H7 (cell line): ENCODE measurements around the gene WTIP. TPM values are rescaled to one million over a fixed set of nuclear protein-coding genes. Genes with fewer than 3 reads are reported as not detected.
A peak's percentile ranks its signal among the peaks of the same experiment; 100 is the strongest.

Experiments used
- DNase-seq: peaks from one replicate; pipeline ENCODE4 v3.0.0; 2012
- H3K27me3 ChIP-seq: 2 replicates; pipeline ENCODE4 v1.6.0; 2011; ENCODE audit warnings: mild to moderate bottlenecking, low read length; ENCODE audit not compliant: control insufficient read depth, insufficient read depth
- H3K36me3 ChIP-seq: replicated peaks from 2 replicates; pipeline ENCODE4 v1.5.1; 2011; ENCODE audit warnings: low read length; ENCODE audit not compliant: control insufficient read depth, insufficient read depth
- H3K4me3 ChIP-seq: 2 replicates; pipeline ENCODE4 v1.5.1; 2011; ENCODE audit warnings: low read depth, mild to moderate bottlenecking, control low read depth, low read length, moderate library complexity; ENCODE audit not compliant: insufficient read depth
- total RNA-seq: library from RNA; depleted of rRNA; stranded (reverse); fragments of >200 nt; shearing (Covaris generic); gene quantifications from 2 replicates; pipeline ENCODE4 v1.2.3, GENCODE V29; 2014

Gene WTIP
- total RNA-seq, 1 experiment from 2014 or later: 12.5 TPM

GRCh38 chr19:34489175-34489574, 7.6 kb downstream of the WTIP start:
- DNase-seq: no peak
- Histone ChIP-seq H3K27me3 (no peaks in the 10 kb centered on the region), H3K36me3 (peaks cover 2% of the 10 kb centered on the region), H3K4me3 (no peak overlapping the region)

DNA sequence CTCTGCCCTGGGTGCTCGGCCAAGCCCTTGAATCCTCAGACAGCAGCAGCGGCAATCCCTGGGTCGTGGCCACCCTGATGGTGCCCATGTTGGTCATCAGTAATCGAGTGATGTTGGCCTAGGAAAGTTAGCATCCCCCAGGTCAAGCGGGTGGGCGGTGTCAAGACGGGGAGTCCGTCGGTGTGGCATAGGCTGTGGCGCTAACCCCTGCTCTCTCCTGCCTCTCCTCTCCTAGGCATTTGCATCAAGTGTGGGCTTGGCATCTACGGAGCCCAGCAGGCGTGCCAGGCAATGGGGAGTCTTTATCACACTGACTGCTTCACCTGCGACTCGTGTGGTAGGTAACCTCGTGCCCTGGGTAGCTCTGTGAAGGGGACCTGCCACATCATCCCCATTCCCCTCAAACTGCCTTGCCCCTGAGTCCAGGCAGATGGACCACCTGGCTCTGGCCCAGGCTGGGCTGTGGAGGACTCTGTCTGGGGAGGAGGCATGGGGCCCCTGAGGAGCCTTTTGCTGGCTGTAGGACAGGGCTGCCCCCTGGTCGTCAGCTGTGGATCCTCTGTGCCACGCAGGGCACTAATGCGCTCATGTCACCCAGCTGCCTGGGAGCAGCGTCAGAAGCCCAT, 8.7 kb downstream of the WTIP start:
- Histone ChIP-seq H3K4me3 (no peak overlapping the region), H3K27me3 (no peaks in the 10 kb centered on the region), H3K36me3 (peaks cover 2% of the 10 kb centered on the region)
- peak; percentile 30 for DNase-seq

DNA sequence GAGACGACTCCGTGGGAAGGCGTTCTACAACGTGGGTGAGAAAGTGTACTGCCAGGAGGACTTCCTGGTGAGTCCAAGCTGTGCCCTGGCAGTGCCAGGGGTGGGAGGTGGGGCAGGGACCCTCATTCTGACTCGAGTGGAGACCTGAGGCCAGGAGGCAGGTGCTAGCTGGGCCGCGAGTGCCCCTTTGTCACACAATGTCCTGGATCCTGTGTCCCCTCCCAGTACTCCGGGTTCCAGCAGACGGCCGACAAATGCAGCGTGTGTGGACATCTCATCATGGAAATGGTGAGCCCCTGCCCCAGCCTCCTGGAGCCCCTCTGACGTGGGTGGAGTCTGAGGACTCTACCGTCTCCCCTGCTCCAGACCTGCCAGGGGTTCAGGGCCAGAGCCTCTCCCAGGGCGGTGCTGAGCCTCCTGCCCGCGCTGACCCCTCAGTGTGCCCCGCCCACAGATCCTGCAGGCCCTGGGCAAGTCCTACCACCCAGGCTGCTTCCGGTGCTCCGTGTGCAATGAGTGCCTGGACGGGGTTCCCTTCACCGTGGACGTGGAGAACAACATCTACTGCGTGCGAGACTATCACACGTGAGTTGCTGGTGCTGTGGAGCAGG, 11.6 kb downstream of the WTIP start:
- no peaks in the 10 kb centered on the region for H3K27me3 ChIP-seq
- DNase-seq: peak; percentile 41
- peaks cover 2% of the 10 kb centered on the region for H3K36me3 ChIP-seq
- H3K4me3 ChIP-seq: no peak overlapping the region

- H3K4me3 ChIP-seq: no peak overlapping the region
- no peaks in the 10 kb centered on the region for H3K27me3 ChIP-seq
- H3K36me3 ChIP-seq: peaks cover 2% of the 10 kb centered on the region
- DNase-seq: peak; percentile 19
Observed at GRCh38 chr19:34493649-34494044, 12.1 kb downstream of the WTIP start.

DNA sequence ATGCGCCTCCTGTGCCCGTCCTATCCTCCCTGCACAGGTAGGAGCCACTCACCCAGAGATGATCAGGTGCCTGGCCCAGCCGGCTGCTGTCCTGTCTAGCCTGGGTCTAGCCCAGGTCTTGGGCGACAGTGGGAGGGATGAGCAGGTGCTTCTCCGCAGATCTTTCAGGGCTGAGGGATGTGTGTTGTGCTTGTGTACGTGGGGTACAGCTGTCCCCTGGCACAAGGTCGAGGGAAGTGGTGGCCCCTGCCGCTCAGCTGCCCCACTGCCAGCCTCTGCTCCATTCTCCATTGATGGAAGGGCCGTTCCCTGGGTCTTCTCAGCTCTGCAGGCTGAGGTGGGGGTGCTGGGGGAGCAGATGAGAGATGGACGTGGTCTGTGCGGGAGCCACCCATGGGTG, 13.0 kb downstream of the WTIP start:
- DNase-seq: peak; percentile 31
- no peaks in the 10 kb centered on the region for H3K27me3 ChIP-seq
- H3K4me3 ChIP-seq: no peak overlapping the region
- peaks cover 2% of the 10 kb centered on the region for H3K36me3 ChIP-seq

GRCh38 chr19:34495416-34495815, 13.9 kb downstream of the WTIP start:
- Histone ChIP-seq H3K36me3 (no peaks in the 10 kb centered on the region; the same call in none of the 2 replicates), H3K27me3 (no peaks in the 10 kb centered on the region), H3K4me3 (no peak overlapping the region)
- peak; percentile 25 for DNase-seq

GRCh38 chr19:34497112-34497805, 15.7 kb downstream of the WTIP start:
- Histone ChIP-seq H3K27me3 (peaks cover 3% of the 10 kb centered on the region; the same call in 1 of the 2 replicates), H3K36me3 (no peaks in the 10 kb centered on the region; the same call in none of the 2 replicates), H3K4me3 (no peak overlapping the region)
- peak; percentile 20 for DNase-seq

- H3K4me3 ChIP-seq: no peak overlapping the region
- H3K36me3 ChIP-seq: no peaks in the 10 kb centered on the region; the same call in 1 of the 2 replicates
- DNase-seq: peak; percentile 57
- H3K27me3 ChIP-seq: peaks cover 3% of the 10 kb centered on the region; the same call in 1 of the 2 replicates
Observed at GRCh38 chr19:34499155-34499834, 17.7 kb downstream of the WTIP start.

- DNase-seq: peak; percentile 82
- H3K27me3 ChIP-seq: peaks cover 3% of the 10 kb centered on the region; the same call in 1 of the 2 replicates
- H3K4me3 ChIP-seq: peak overlapping the region; percentile 2; the same call in 1 of the 2 replicates
- no peaks in the 10 kb centered on the region for H3K36me3 ChIP-seq
Observed at GRCh38 chr19:34500656-34501120, 19.1 kb downstream of the WTIP start.

GRCh38 chr19:34501339-34502320, 20.1 kb downstream of the WTIP start:
- peak; percentile 98 for DNase-seq
- H3K27me3 ChIP-seq: peaks cover 3% of the 10 kb centered on the region; the same call in 1 of the 2 replicates
- H3K36me3 ChIP-seq: no peaks in the 10 kb centered on the region
- peak overlapping the region; percentile 5; the same call in 1 of the 2 replicates for H3K4me3 ChIP-seq

- Histone ChIP-seq H3K36me3 (no peaks in the 10 kb centered on the region), H3K4me3 (no peak overlapping the region), H3K27me3 (peaks cover 3% of the 10 kb centered on the region; the same call in 1 of the 2 replicates)
- DNase-seq: peak; percentile 19
Observed at GRCh38 chr19:34502582-34503411, 21.2 kb downstream of the WTIP start.

- peak; percentile 26 for DNase-seq
- H3K27me3 ChIP-seq: peaks cover 3% of the 10 kb centered on the region; the same call in 1 of the 2 replicates
- H3K4me3 ChIP-seq: no peak overlapping the region
- H3K36me3 ChIP-seq: no peaks in the 10 kb centered on the region
Observed at GRCh38 chr19:34503531-34504272, 22.1 kb downstream of the WTIP start.
